Measurements from ENCODE around the gene UBL3.

The UBL3 gene

DNA sequence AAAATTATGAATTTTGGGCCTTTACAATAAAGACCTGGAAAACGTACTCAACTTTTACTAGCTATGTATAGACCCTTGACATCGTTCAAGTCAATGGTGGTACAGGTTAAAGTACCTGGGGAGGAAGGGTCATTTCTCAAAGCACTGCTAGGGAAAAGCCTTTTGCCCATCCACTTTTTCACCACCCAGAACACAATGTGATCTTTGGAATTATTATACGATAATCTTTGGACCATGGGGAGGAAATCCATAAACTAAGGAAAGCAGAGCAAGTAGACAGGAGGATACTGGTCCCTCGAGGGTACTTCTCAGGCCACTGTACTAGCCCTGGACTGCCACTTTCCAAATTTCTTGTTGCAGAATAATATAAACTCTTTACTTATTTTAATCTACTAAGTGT is 39.5 kb downstream of the UBL3 start:
- no peak for TF ChIP-seq GATA2 (IDR thresholded peaks at IDR 0.05; ENCODE audit: low read depth, low read length)
- TF ChIP-seq GATA3 (IDR thresholded peaks at IDR 0.05; ENCODE audit: low read depth, low read length), result no peak

DNA sequence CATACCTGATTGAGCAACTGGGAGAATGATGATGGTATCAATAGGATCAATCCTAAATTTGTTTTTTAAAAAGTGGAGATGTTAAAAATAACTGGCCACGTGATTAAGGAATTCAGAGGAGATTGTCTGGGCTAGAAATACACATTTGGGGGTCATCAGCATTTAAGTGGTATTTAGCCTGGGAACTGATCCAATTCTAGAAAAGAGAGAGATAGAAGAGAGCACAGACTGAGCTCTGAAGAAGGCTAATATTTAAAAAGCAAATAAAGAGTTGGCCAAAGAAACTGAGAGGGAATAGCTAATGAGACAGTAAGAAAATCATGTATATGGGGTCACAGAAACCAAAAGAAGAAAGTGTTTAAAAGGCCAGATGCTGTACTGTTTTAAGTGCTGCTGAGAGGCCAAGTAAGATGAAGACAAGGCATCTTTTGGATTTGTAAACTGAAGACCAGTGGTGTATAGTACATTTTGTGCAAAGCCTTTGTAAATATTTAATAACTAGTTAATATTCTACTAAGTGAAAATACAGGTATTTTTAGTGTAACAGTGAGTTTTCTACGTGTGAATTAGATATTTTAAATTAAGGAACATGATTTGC is 40.2 kb downstream of the UBL3 start:
- TF ChIP-seq GATA2 (IDR thresholded peaks at IDR 0.05; ENCODE audit: low read depth, low read length) (no peak), GATA3 (IDR thresholded peaks at IDR 0.05; ENCODE audit: low read depth, low read length) (no peak)

DNA sequence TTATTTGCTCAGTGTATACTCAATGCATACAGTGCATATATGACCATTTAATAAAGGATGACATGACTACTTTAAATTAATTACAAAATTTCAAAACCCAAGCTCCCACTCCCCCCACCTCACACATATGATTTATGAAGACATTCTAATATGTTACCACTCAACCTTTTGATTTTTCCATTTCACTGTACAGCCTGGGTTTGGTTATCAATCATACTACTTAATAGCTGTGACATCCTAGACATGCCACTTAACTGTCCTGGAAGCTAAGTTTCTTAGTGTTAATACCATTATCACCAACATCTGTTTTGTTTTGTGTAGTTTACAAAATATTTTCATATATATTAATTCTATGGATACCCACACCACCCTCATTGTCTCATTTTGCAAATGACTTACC is 42.2 kb downstream of the UBL3 start:
- TF ChIP-seq GATA3 (IDR thresholded peaks at IDR 0.05; ENCODE audit: low read depth, low read length) (no peak), GATA2 (IDR thresholded peaks at IDR 0.05; ENCODE audit: low read depth, low read length) (no peak)

DNA sequence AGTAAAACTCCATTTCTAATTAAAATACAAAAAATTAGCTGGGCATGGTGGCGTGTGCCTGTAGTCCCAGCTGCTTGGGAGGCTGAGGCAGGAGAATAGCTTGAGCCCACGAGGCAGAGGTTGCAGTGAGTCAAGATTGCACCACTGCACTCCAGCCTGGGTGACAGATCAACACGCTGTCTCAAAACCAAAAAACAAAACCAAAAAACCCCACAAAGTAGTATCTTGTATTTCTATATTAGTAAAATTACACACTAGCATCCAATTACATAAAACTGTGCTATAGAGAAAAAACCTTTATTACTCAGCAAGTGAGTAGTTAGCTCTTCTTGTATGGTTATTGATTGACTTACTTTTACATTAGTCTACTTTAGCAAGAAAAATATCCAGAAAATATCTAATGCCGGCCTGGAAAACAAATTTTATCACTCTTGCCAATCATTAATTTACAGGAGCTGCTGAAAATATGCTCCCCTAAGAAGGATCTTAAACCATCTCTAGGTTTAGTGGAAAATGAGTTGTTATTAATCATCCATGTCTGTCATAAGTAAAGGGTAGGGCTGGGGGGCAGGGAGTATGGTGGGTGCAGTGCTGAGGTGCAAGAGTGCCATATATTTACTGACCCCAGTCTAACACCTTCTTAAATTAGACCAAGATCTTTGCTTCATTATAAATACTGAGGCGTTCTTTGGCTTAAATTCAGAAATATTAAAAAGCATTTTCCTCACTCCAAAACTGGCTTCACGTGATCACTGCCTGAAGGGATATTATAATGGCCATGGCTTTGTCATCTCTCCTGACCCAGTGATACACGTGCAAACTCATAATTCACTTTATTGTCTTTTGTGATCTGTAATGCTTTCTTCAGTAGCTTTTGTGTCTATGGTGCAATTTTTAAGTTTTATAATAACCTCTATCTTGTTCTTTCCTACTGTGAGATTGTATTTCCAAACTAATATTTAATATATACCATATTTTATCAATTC is 44.1 kb downstream of the UBL3 start:
- no peak for TF ChIP-seq GATA2 (IDR thresholded peaks at IDR 0.05; ENCODE audit: low read depth, low read length)
- TF ChIP-seq GATA3 (IDR thresholded peaks at IDR 0.05; ENCODE audit: low read depth, low read length), result no peak

- TF ChIP-seq GATA3 (IDR thresholded peaks at IDR 0.05; ENCODE audit: low read depth, low read length) (no peak), GATA2 (IDR thresholded peaks at IDR 0.05; ENCODE audit: low read depth, low read length) (no peak)
Measured at GRCh38 chr13:29803221-29803620, 47.2 kb downstream of the UBL3 start.

- TF ChIP-seq GATA2 (IDR thresholded peaks at IDR 0.05; ENCODE audit: low read depth, low read length) (no peak), GATA3 (IDR thresholded peaks at IDR 0.05; ENCODE audit: low read depth, low read length) (no peak)
Measured at GRCh38 chr13:29802621-29803020, 47.8 kb downstream of the UBL3 start.

DNA sequence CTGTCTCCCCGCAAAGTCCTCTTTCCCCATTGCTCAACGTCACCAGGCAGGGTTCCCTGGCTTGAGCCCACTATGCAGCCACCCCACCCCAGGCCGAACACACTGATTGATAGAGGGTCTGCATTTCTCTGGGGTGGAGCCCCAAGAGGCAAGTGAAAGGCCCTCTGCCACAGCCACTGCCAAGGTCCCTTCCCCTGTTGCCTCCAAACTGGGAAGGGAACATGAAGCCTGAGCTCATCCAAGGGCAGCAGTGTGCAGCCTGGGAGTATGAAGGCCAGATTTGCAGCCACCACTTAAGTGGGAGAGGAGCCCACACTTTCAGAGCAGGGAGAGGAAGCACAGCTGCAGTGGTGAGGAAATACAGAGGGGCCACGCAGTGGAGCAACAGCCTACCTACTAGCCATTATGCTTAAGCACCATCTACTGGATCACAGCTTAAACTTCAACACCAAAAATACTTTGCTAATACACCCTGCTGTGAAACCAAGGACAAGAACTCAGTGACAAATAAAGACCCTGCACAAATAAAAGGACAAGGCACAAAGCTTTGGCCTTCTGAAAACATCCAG is 48.6 kb downstream of the UBL3 start:
- TF ChIP-seq GATA3 (IDR thresholded peaks at IDR 0.05; ENCODE audit: low read depth, low read length), result no peak
- no peak for TF ChIP-seq GATA2 (IDR thresholded peaks at IDR 0.05; ENCODE audit: low read depth, low read length)

DNA sequence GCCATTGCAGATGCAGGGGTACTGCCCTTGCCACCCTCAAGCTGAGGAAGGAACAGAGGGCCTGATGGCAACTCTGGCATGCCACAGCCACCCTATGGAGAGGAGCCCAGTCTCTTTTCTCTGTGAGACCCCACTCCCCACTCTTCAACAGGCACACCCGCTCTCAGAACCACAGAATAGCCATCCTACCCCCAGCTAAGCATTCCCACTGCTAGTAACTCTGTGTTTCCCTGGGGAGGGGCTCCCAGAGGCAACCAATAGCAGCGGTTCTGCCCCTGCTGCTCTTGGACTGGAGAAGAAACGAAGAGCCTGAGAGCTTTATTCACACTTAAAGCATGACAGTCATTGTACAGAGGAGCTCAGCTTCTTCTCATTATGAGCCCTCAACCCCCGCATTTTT is 49.3 kb downstream of the UBL3 start:
- TF ChIP-seq GATA2 (IDR thresholded peaks at IDR 0.05; ENCODE audit: low read depth, low read length) (no peak), GATA3 (IDR thresholded peaks at IDR 0.05; ENCODE audit: low read depth, low read length) (no peak)

DNA sequence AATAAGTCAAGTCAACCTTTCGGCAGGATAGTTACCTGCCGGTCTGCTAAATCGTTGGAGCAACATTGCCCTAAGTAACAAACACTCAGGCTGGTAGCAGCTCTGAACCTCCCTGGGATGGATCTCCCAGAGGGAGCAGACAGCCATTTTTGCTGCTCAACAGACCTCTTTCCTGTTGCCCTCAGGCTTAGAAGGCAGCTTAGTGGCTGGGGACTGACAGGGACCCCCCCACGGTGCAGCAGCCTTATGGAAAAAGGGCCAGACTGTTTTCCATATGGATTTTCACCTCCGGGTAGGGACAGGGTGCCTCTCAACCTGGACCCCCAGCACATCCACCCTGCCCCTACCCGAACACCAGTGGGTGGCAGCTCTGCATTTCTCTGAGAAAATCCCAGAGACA is 49.7 kb downstream of the UBL3 start:
- no peak for TF ChIP-seq GATA3 (IDR thresholded peaks at IDR 0.05; ENCODE audit: low read depth, low read length)
- no peak for TF ChIP-seq GATA2 (IDR thresholded peaks at IDR 0.05; ENCODE audit: low read depth, low read length)

DNA sequence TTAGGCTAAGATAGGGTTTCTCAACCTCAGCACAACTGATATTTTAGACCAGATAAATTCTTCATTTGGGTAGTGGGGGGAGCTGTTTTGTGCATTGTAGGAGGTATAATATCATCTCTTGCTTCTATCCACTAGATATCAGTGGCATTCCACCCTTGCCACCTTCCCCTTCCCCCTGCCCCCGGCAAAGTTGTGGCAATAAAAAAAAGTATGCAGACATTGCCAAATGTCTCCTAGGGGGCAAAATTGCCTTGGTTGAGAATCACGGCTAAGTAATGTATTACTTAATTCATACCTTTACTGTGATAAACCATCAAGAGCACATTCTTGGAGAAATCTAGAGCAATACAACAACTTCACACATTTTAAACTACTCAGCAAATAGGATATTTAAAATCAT is 51.4 kb downstream of the UBL3 start:
- no peak for TF ChIP-seq GATA3 (IDR thresholded peaks at IDR 0.05; ENCODE audit: low read depth, low read length)
- no peak for TF ChIP-seq GATA2 (IDR thresholded peaks at IDR 0.05; ENCODE audit: low read depth, low read length)

DNA sequence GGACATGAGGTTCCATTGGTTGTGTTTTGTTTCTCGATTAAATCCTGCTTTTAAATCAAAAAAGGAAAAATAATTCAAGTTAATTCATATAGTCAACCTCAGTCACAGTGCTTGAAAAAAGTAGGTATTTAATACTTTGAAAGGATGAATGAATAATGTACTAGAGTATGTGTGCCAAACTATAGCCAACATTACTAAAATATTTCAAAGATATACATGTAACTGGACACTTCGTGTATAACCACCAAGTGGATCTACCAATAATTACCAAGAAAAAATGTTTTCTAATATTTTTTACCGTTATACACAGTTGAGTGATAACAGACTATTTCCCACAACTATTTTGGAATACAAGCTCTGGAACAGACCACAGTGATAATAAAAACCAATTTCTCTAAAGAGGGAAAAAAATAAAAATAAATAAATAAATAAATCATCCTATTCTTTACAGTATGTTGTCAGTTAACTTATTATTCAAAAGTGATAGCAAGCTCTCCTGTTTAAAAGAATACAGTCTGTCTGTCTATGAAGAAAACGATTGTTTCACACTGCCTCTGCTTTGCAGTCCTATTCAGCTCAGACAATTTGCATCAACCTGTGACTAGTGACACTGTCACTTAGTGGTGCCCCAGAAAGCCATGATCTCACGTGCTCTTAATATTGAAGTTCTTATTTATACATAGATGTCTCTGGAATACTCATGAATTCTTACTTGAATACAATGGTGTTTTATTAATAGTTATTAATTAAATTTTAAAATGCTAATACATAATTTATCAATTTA is 58.2 kb downstream of the UBL3 start:
- TF ChIP-seq GATA3 (IDR thresholded peaks at IDR 0.05; ENCODE audit: low read depth, low read length) (no peak), GATA2 (IDR thresholded peaks at IDR 0.05; ENCODE audit: low read depth, low read length) (no peak)

DNA sequence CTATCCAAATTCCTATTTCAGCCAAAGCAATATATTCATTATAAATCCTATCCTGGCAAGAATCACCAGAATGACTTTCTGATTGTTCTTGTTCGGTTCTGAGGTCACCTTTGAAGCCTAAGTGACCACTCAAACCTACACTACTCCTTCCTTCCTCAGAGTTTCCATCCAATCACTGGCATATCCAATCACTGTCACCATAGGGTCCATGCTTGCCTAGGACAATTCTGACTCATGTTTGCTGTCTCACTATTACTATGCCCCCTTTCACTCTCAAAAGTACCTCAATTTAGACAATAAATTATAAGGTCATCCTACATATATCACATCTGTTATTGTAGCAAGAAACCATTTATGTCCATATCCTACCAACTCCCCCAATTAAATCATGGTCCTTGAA is 58.9 kb downstream of the UBL3 start:
- TF ChIP-seq GATA3 (IDR thresholded peaks at IDR 0.05; ENCODE audit: low read depth, low read length) (no peak), GATA2 (IDR thresholded peaks at IDR 0.05; ENCODE audit: low read depth, low read length) (no peak)

GRCh38 chr13:29786698-29787097 is 63.7 kb downstream of the UBL3 start:
- TF ChIP-seq GATA3 (IDR thresholded peaks at IDR 0.05; ENCODE audit: low read depth, low read length) (no peak), GATA2 (IDR thresholded peaks at IDR 0.05; ENCODE audit: low read depth, low read length) (no peak)

DNA sequence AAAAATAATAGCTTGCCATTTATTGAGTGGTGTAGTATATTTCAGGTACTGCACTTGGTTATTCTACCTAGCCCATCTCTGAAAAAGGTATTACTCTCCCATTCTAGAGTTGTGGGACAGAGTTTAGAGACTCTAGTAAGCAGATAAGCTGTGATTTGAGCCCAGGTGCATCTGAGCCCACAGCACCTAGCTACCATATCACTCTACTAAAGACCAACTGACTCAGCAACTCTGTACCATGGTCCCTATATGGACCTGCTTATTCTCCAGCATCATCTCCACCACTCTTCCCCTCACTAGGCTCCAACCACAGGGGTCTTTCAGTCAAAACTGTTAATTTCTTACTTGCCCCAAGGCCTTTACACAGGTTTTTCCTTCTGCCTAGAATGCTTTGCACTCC is 64.4 kb downstream of the UBL3 start:
- TF ChIP-seq GATA3 (IDR thresholded peaks at IDR 0.05; ENCODE audit: low read depth, low read length) (no peak), GATA2 (IDR thresholded peaks at IDR 0.05; ENCODE audit: low read depth, low read length) (no peak)

All from SH-SY5Y (cell line).